ENCODE data around the gene KRTAP9-8. TPM values are rescaled to one million over a fixed set of nuclear protein-coding genes. Genes with fewer than 3 reads are reported as not detected.
"Not testable (repeated sequence)": the region's sequence is repeated elsewhere in the genome, so short reads cannot be mapped to it uniquely, and the experiment has no call there.

The KRTAP9-8 gene
- total RNA-seq, 1 donor from 2014 or later: not detected

DNA sequence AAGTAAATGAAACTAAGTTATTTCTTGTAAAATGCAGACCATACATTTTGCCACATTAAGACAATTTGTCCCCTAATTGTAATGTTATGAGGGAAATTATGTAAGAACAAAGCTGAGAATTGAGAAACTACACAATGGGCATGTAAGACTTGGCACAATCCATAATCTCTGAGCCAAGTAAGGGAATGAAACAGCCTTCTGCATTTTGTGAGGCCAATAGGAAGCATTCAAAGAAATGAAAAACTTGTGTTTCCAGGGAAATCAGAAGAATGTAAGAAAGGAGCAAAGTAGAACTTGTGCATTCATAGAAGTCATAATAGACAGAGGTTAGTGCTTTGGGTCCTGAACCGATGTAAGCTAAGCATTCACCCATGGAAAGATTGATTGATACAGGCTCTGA, 13.5 kb downstream of the KRTAP9-8 start:
- TF ChIP-seq, protein P1, sequence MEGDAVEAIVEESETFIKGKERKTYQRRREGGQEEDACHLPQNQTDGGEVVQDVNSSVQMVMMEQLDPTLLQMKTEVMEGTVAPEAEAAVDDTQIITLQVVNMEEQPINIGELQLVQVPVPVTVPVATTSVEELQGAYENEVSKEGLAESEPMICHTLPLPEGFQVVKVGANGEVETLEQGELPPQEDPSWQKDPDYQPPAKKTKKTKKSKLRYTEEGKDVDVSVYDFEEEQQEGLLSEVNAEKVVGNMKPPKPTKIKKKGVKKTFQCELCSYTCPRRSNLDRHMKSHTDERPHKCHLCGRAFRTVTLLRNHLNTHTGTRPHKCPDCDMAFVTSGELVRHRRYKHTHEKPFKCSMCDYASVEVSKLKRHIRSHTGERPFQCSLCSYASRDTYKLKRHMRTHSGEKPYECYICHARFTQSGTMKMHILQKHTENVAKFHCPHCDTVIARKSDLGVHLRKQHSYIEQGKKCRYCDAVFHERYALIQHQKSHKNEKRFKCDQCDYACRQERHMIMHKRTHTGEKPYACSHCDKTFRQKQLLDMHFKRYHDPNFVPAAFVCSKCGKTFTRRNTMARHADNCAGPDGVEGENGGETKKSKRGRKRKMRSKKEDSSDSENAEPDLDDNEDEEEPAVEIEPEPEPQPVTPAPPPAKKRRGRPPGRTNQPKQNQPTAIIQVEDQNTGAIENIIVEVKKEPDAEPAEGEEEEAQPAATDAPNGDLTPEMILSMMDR (conservative IDR thresholded peaks at IDR 0.05; ENCODE audit: low read depth, low read length): no peak
- no peak for DNase-seq (ENCODE audit: low read depth)
- no peak overlapping the region for H3K4me3 ChIP-seq (ENCODE audit: low read depth, low read length)

DNA sequence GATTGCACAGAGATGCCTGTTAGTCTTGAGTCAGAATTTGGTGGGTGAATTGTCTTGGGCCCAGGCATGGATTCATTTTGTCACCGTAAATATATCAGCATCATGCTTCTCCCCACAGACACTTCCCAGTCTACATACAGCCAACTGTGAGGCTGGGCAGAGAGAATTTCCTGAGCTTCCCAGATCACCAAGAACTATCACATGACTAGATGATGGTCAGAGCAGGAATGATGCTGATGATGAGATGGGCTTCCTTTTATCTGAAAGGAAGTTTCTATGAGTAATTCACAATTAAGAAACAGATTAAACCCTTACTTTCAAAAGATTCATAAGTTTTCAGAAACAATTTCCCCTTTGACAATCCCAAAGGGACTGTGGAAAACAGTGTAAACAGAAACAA, 17.1 kb downstream of the KRTAP9-8 start:
- no peak overlapping the region for H3K4me3 ChIP-seq (ENCODE audit: low read depth, low read length)
- TF ChIP-seq, protein P1 (conservative IDR thresholded peaks at IDR 0.05; ENCODE audit: low read depth, low read length): no peak
- no peak for DNase-seq (ENCODE audit: low read depth)

DNA sequence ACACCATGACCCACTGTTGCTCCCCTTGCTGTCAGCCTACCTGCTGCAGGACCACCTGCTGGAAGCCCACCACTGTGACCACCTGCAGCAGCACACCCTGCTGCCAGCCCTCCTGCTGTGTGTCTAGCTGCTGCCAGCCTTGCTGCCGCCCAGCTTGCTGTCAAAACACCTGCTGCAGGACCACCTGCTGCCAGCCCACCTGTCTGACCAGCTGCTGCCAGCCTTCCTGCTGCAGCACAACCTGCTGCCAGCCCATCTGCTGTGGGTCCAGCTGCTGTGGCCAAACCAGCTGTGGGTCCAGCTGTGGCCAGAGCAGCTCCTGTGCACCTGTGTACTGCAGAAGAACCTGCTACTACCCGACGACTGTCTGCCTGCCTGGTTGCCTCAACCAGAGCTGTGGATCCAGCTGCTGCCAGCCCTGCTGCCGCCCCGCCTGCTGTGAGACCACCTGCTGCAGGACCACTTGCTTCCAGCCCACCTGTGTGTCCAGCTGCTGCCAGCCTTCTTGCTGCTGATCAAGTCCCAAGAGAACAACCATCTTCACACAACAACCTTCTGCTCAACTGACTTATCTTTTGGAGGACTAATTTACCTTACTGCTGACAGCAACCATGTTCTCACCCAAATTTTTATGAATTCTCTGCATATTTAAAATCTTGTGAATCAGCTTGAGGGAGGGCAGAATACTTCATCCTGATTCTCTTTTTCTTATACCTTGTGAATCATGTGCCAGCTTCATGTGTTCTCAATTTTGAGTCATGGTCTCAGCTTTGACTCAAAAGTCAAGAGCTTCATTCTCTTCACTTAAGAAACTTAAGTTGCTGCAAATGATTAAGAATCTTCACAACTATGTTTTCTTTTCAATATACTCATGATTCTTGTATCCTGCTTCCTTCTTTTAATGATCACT, 17.8 kb downstream of the KRTAP9-8 start, which contains the start of gene KRTAP9-9:
Gene KRTAP9-9 (plus strand): TSS at position 4 of the 910 bp plus-strand sequence.
- DNase-seq (ENCODE audit: low read depth); H3K4me3 ChIP-seq (ENCODE audit: low read depth, low read length): not testable (repeated sequence)

- DNase-seq (ENCODE audit: low read depth): no peak
- TF ChIP-seq, protein P1 (conservative IDR thresholded peaks at IDR 0.05; ENCODE audit: low read depth, low read length): no peak
- H3K4me3 ChIP-seq (ENCODE audit: low read depth, low read length): no peak overlapping the region
Measured at GRCh38 chr17:41256291-41256685, 18.5 kb downstream of the KRTAP9-8 start.

GRCh38 chr17:41258406-41258805, 20.6 kb downstream of the KRTAP9-8 start:
- DNase-seq (ENCODE audit: low read depth): no peak
- no peak overlapping the region for H3K4me3 ChIP-seq (ENCODE audit: low read depth, low read length)
- TF ChIP-seq, protein P1 (conservative IDR thresholded peaks at IDR 0.05; ENCODE audit: low read depth, low read length): no peak

- DNase-seq (ENCODE audit: low read depth): no peak
- TF ChIP-seq, protein P1 (conservative IDR thresholded peaks at IDR 0.05; ENCODE audit: low read depth, low read length): no peak
- H3K4me3 ChIP-seq (ENCODE audit: low read depth, low read length): no peak overlapping the region
Measured at GRCh38 chr17:41263212-41263611, 25.4 kb downstream of the KRTAP9-8 start.

DNA sequence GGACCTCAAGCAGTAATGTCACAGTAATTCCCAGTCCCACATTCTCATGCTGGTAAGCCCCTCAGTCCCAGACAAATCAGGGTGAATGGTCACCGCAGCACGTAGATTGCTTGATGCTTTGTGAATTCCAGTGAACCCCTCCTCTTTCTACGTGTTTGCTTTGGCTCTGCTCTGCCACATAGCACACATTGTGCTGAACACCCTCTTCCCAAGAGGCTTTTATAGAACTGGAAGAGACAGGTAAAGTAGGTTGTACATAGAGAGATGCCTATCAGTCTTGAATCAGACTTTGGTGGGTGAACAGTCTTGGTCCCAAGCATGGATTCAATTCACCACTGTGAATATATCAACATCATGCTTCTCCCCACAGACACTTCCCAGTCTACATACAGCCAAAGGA, 26.8 kb downstream of the KRTAP9-8 start:
- no peak for DNase-seq (ENCODE audit: low read depth)
- H3K4me3 ChIP-seq (ENCODE audit: low read depth, low read length): no peak overlapping the region
- TF ChIP-seq, protein P1 (conservative IDR thresholded peaks at IDR 0.05; ENCODE audit: low read depth, low read length): no peak
